COLO668 (cell line): ENCODE results near the gene ACSS2.

Experiments
- DNase-seq: peaks from one replicate; lab custom pipeline; 2025; ENCODE audit not compliant: unreplicated experiment; lab: John Stamatoyannopoulos, UW

Gene ACSS2

DNA sequence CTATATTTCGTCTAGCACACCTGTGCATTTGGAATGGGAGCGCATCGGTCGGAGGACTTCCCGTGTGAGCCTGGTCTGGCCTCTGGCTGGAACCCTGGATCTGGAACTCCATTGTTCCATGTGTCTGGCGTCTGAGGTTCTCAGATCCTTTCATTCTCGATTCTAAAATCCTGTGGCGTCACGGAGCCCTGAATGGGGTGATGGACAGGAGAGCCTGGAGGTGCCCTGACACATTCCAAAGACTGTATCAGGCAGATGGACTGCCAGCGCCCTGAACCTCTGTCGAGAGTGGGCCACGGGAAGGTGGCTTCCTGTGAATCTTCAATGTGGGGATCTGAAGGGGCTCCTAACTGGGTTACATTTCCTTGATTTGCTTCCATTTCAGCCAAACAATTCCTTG, 99.9 kb downstream of the ACSS2 start:
- no peak for DNase-seq
